GM12878 (cell line): ENCODE data around the gene SLC6A11.

Source experiments
- BACH1 ChIP-seq: fragments of 450-650 bp; IDR thresholded peaks from 2 replicates; pipeline ENCODE4 v1.6.1; 2017; ENCODE audit warnings: mild to moderate bottlenecking, borderline replicate concordance
- CHD1 ChIP-seq: IDR thresholded peaks from 2 replicates; pipeline ENCODE4 v1.6.1; 2012; ENCODE audit warnings: low read depth, low read length, improper control_type of control experiment
- CREB1 ChIP-seq: IDR thresholded peaks from 2 replicates; pipeline ENCODE4 v1.6.1; 2012; ENCODE audit warnings: low read depth, mild to moderate bottlenecking, inconsistent platforms
- CTCF ChIP-seq, 3 experiments: IDR thresholded peaks in 2 of 3; conservative IDR thresholded peaks in 1 of 3; 2 replicates each; pipeline ENCODE4 v1.5.1; 2011; ENCODE audit warnings: low read depth in 3 of 3, low read length in 3 of 3, mild to moderate bottlenecking in 3 of 3, control low read depth in 2 of 3, moderate library complexity in 2 of 3, inconsistent platforms in 1 of 3, mixed read lengths in 1 of 3; ENCODE audit not compliant: control insufficient read depth in 2 of 3, insufficient read depth in 1 of 3; ENCODE audit errors: extremely low read depth in 1 of 3
- EP300 ChIP-seq, 2 experiments: fragments of 150-350 bp in 1 of 2; IDR thresholded peaks; 2 replicates each; pipeline ENCODE4 v1.6.1; 2011 to 2012; ENCODE audit warnings: low read depth in 2 of 2, low read length in 2 of 2, borderline replicate concordance in 1 of 2, improper control_type of control experiment in 1 of 2, inconsistent platforms in 1 of 2; ENCODE audit not compliant: control insufficient read depth in 1 of 2
- JUNB ChIP-seq: IDR thresholded peaks from 2 replicates; pipeline ENCODE4 v1.6.1; 2016; ENCODE audit warnings: antibody characterized with exemption, mild to moderate bottlenecking
- MYB ChIP-seq: fragments of 150-350 bp; IDR thresholded peaks from 2 replicates; pipeline ENCODE4 v1.6.1; 2014; ENCODE audit warnings: mild to moderate bottlenecking, low read depth, low read length, borderline replicate concordance
- MYC ChIP-seq: IDR thresholded peaks from 2 replicates; pipeline ENCODE4 v1.6.1; 2011; ENCODE audit warnings: mild to moderate bottlenecking, low read length, moderate library complexity, inconsistent platforms; ENCODE audit not compliant: insufficient read depth, insufficient replicate concordance, insufficient read length, severe bottlenecking
- PML ChIP-seq: IDR thresholded peaks from 2 replicates; pipeline ENCODE4 v1.6.1; 2012; ENCODE audit warnings: low read length, inconsistent platforms
- SRF ChIP-seq, 2 experiments: IDR thresholded peaks; 2 replicates each; pipeline ENCODE4 v1.6.1; 2011; ENCODE audit warnings: low read depth in 2 of 2, low read length in 2 of 2, mild to moderate bottlenecking in 1 of 2, moderate library complexity in 1 of 2
- ZNF24 ChIP-seq: fragments of 450-650 bp; IDR thresholded peaks from 2 replicates; pipeline ENCODE4 v1.6.1; 2017; ENCODE audit warnings: antibody characterized with exemption, mild to moderate bottlenecking

GRCh38 chr3:10824468-10824867, 8.4 kb downstream of the SLC6A11 start:
- TF ChIP-seq CTCF (IDR thresholded peaks at IDR 0.05 in 2 of 3, conservative IDR thresholded peaks at IDR 0.05 in 1 of 3; ENCODE audit: control insufficient read depth in 2 of 3, extremely low read depth in 1 of 3, insufficient read depth in 1 of 3, low read depth in 3 of 3, low read length in 3 of 3) (no peak), EP300 (IDR thresholded peaks at IDR 0.05; ENCODE audit: borderline replicate concordance in 1 of 2, control insufficient read depth in 1 of 2, low read depth in 2 of 2, low read length in 2 of 2) (no peak), CHD1 (no peak), SRF (IDR thresholded peaks at IDR 0.05; ENCODE audit: low read depth in 2 of 2, low read length in 2 of 2) (no peak), MYB (no peak), CREB1 (no peak), ZNF24 (no peak), BACH1 (no peak), MYC (no peak), JUNB (no peak), PML (no peak)
